ENCODE results near the gene MARCKSL1. TPM values are rescaled to one million over a fixed set of nuclear protein-coding genes. Genes with fewer than 3 reads are reported as not detected.

Gene MARCKSL1, protein sequence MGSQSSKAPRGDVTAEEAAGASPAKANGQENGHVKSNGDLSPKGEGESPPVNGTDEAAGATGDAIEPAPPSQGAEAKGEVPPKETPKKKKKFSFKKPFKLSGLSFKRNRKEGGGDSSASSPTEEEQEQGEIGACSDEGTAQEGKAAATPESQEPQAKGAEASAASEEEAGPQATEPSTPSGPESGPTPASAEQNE
- 173 and 204 TPM in 2 replicates for total RNA-seq

DNA sequence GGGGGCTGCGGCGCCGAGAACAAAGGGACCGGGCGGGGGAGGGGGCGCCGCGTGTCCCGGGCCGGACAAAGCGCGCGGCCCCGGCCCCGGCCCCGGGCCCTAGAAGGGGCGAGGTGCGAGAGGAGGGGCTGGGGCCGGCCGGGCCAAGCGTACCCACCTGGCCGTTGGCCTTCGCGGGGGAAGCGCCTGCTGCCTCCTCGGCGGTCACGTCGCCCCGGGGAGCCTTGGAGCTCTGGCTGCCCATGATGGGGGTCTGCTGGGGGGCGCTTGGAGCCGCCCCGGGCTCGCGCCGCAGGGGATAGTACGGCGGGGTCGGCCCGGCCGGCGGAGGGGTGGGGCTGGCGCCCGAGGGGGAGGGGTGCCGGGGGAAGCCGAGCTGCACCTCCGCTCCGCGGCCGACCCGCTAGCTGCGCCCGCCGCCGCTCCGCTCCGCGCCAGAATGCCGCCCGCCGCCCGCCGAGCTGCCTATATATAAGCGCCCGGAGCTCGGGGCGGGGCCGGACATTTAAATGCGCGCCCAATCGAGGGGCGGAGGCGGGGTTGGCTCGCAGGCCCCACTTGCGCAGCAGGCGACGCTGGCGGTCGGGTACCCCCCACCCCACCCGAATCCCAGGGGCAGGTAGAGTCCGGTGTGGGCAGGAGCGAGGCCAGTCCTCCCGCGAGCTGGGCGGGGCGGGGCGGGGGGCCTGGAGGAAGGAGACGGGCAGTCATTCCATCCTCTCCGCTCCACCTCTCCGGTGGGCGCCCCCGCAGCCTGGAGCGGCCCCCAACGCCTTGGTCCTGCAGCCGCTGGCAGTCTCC, at the start of gene MARCKSL1:
TSS of gene MARCKSL1 (minus strand) at position 444 of the 801 bp plus-strand sequence. CDS start at position 244, 200 bp downstream.

DNA sequence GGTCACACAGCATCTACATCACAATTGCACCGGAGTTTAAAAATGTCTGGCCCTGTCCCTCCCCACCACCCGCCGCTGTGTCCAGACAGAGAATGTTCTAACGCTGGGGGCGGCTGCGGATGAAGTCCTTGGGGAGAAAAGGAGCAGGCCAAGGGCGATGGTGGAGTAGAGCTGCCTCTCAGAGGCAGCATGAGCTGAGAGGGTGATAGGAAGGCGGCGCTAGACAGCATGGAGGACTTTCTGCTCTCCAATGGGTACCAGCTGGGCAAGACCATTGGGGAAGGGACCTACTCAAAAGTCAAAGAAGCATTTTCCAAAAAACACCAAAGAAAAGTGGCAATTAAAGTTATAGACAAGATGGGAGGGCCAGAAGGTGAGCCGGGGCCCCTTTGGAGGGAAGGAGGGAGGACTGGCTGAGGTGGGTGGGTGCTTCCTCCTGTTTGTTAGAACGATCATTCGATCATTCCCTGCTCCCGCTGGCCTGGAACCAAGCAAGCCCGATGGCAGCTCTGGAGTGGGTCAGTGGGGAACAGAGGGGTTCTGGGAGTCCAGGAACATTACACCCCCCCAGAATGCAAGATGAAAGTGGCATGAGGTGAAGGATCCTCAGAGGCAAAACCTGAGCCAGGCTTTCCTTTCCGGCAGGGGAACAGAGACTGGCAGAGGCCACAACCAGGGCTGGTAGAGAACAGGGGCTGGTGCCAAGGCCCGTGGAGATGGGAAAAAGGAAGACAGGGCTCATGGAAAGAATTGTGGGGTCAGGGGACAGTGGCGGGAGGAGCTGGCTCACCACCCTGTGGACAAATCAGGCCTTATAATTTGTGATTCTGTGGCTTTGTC, 26.7 kb upstream of the MARCKSL1 start, which contains the start of the genes FAM229A and TSSK3:
TSS of gene FAM229A (minus strand) at position 12 of the 840 bp plus-strand sequence. CDS start 394 bp downstream, outside the sequence.
TSS of gene TSSK3 (plus strand) at position 66 of the 840 bp plus-strand sequence. CDS start at position 229, 163 bp downstream.

GRCh38 chr1:32291708-32292538, 44.1 kb downstream of the MARCKSL1 start, which contains the start of gene HDAC1:
Gene HDAC1 (plus strand): TSS chr1:32292083. CDS start chr1:32292170, 87 bp downstream.

Small RNA genes lying within 50 kb of the gene (small RNA-seq; reads per million reads assigned to genes)
- not detected for gene RF00019

Other genes with a start within 250 kb of the MARCKSL1 start
- gene KPNA6, start 228.2 kb downstream of the MARCKSL1 start, total RNA-seq = 75.8 and 84.3 TPM in 2 replicates
- 93.1 and 95.1 TPM in 2 replicates for gene TXLNA, start 156.6 kb downstream of the MARCKSL1 start, total RNA-seq
- gene CCDC28B, start 135.6 kb downstream of the MARCKSL1 start, total RNA-seq = 11.8 and 12.4 TPM in 2 replicates
- gene IQCC, start 130.6 kb downstream of the MARCKSL1 start, total RNA-seq = 1.3 and 1.8 TPM in 2 replicates
- gene DCDC2B, start 127.1 kb downstream of the MARCKSL1 start, total RNA-seq = not detected in 2 replicates
- gene TMEM234, start 113.9 kb downstream of the MARCKSL1 start, total RNA-seq = 18.0 and 18.6 TPM in 2 replicates
- 309 and 330 TPM in 2 replicates for gene EIF3I, start 113.8 kb downstream of the MARCKSL1 start, total RNA-seq
- gene FAM167B, start 89.0 kb downstream of the MARCKSL1 start, total RNA-seq = 1.3 and 2.9 TPM in 2 replicates
- not detected in 2 replicates for gene LCK, start 85.0 kb downstream of the MARCKSL1 start, total RNA-seq
- 101 TPM in 2 replicates for gene HDAC1, start 44.1 kb downstream of the MARCKSL1 start, total RNA-seq
- gene FAM229A, start 26.3 kb upstream of the MARCKSL1 start, total RNA-seq = 1.8 and 2.0 TPM in 2 replicates
- gene TSSK3, start 26.3 kb upstream of the MARCKSL1 start, total RNA-seq = 0.19 and 0.98 TPM in 2 replicates
- gene BSDC1, start 58.2 kb upstream of the MARCKSL1 start, total RNA-seq = 60.4 and 65.8 TPM in 2 replicates
- under 0.01 TPM in 2 replicates for gene ZBTB8B, start 128.8 kb upstream of the MARCKSL1 start, total RNA-seq
- 8.6 and 9.1 TPM in 2 replicates for gene ZBTB8A, start 203.2 kb upstream of the MARCKSL1 start, total RNA-seq